GM23248 (cell line): Measurements from ENCODE around the gene HS3ST1. TPM values are rescaled to one million over a fixed set of nuclear protein-coding genes. Genes with fewer than 3 reads are reported as not detected.

Experiments used
- DNase-seq: peaks from one replicate; pipeline ENCODE4 v3.0.0-alpha.2; 2015
- H2AFZ ChIP-seq: fragments of 200-600 bp; sonication (generic); 2 replicates; pipeline ENCODE4 v1.6.1; 2016; ENCODE audit warnings: antibody characterized with exemption
- H3F3A ChIP-seq: fragments of 200-600 bp; sonication (generic); 2 replicates; pipeline ENCODE4 v1.6.1; 2016; ENCODE audit warnings: mild to moderate bottlenecking, antibody characterized with exemption, mixed run types; ENCODE audit not compliant: insufficient read depth
- H3K27ac ChIP-seq: fragments of 200-600 bp; sonication (generic); 2 replicates; pipeline ENCODE4 v1.5.1; 2016; ENCODE audit warnings: mild to moderate bottlenecking
- H3K27me3 ChIP-seq: fragments of 200-600 bp; sonication (generic); replicated peaks from 2 replicates; pipeline ENCODE4 v1.6.1; 2016; ENCODE audit warnings: mild to moderate bottlenecking; ENCODE audit not compliant: insufficient read depth
- H3K36me3 ChIP-seq: fragments of 200-600 bp; sonication (generic); 2 replicates; pipeline ENCODE4 v1.6.1; 2016; ENCODE audit warnings: low read depth, mild to moderate bottlenecking
- H3K4me1 ChIP-seq: fragments of 200-600 bp; sonication (generic); 2 replicates; pipeline ENCODE4 v1.6.1; 2016; ENCODE audit warnings: mild to moderate bottlenecking; ENCODE audit not compliant: insufficient read depth
- H3K4me2 ChIP-seq: fragments of 200-600 bp; sonication (generic); one replicate; pipeline ENCODE4 v1.6.1; 2016; ENCODE audit warnings: mild to moderate bottlenecking; ENCODE audit not compliant: unreplicated experiment
- H3K4me3 ChIP-seq: fragments of 200-600 bp; sonication (generic); 2 replicates; pipeline ENCODE4 v1.5.1; 2016; ENCODE audit warnings: mild to moderate bottlenecking
- H3K79me2 ChIP-seq: fragments of 200-600 bp; sonication (generic); 2 replicates; pipeline ENCODE4 v1.6.1; 2016; ENCODE audit warnings: mild to moderate bottlenecking; ENCODE audit not compliant: insufficient read depth
- H3K9ac ChIP-seq: fragments of 200-600 bp; sonication (generic); 2 replicates; pipeline ENCODE4 v1.6.1; 2016; ENCODE audit warnings: mild to moderate bottlenecking
- H3K9me2 ChIP-seq: fragments of 200-600 bp; sonication (generic); 2 replicates; pipeline ENCODE4 v1.6.1; 2016; ENCODE audit warnings: mixed run types, mild to moderate bottlenecking, moderate library complexity; ENCODE audit not compliant: insufficient read depth
- H3K9me3 ChIP-seq: fragments of 200-600 bp; sonication (generic); one replicate; pipeline ENCODE4 v1.6.1; 2017; ENCODE audit warnings: low read depth
- H4K20me1 ChIP-seq: fragments of 200-600 bp; sonication (generic); 2 replicates; pipeline ENCODE4 v1.6.0; 2016; ENCODE audit not compliant: insufficient read depth
- EZH2 ChIP-seq: fragments of 200-600 bp; sonication (generic); IDR thresholded peaks from 2 replicates; pipeline ENCODE4 v1.6.1; 2018; ENCODE audit warnings: antibody characterized with exemption, mild to moderate bottlenecking; ENCODE audit not compliant: insufficient read depth, poor library complexity, severe bottlenecking
- EZH2phosphoT487 ChIP-seq: fragments of 200-600 bp; sonication (generic); IDR thresholded peaks from 2 replicates; pipeline ENCODE4 v1.6.1; 2018; ENCODE audit warnings: antibody characterized with exemption, moderate library complexity, mild to moderate bottlenecking, low read depth; ENCODE audit not compliant: insufficient read depth
- WGBS, 2 experiments: methylation state at CpG; one replicate each; pipeline ENCODE4 v1.1.6; 2015 to 2017; ENCODE audit warnings: low lambda C conversion rate in 2 of 2, low coverage in 1 of 2; ENCODE audit errors: missing lambda C conversion rate in 2 of 2; 5-methylcytosine and 5-hydroxymethylcytosine counted together
- in situ Hi-C: fragments of 300-500 bp; cut with MboI; formaldehyde crosslinking; loops from 2 replicates; pipeline ENCODE4 v1.15.0; 2020
- polyA plus RNA-seq: library from polyadenylated mRNA; unstranded; fragments of >200 nt; fragmentation: Nextera tagmentation; extraction: Ambion mirVana; gene quantifications from 2 replicates; pipeline ENCODE4 v1.2.1, GENCODE V29; 2016
- total RNA-seq: library from RNA; depleted of rRNA; stranded (reverse); fragments of >200 nt; shearing (Covaris generic); gene quantifications from 2 replicates; pipeline ENCODE4 v1.2.3, GENCODE V29; 2014

HS3ST1 gene
- total and polyA plus RNA-seq, 2 experiments from 2014 or later: not detected

- in situ Hi-C loops: no loop called here
- WGBS, 2 experiments: 16 to 35% methylated on average over 4 of the region's 4 CpGs
- no peaks in the 10 kb centered on the region for H3K9me2 ChIP-seq
- no peak for DNase-seq
- H3K9ac ChIP-seq: no peak overlapping the region
- H4K20me1 ChIP-seq: no peaks in the 10 kb centered on the region
- H3K36me3 ChIP-seq: no peaks in the 10 kb centered on the region
- H3K27ac ChIP-seq: no peak overlapping the region
- no peaks in the 10 kb centered on the region for H3K9me3 ChIP-seq
- no peaks in the 10 kb centered on the region for H3F3A ChIP-seq
- no peak overlapping the region for H3K4me2 ChIP-seq
- H3K79me2 ChIP-seq: no peaks in the 10 kb centered on the region
- H2AFZ ChIP-seq: no peak overlapping the region
- H3K4me3 ChIP-seq: no peak overlapping the region
- TF ChIP-seq EZH2phosphoT487: no peak
- TF ChIP-seq EZH2: no peak
- no peaks in the 10 kb centered on the region for H3K4me1 ChIP-seq
- H3K27me3 ChIP-seq: no peaks in the 10 kb centered on the region
These were observed 52.1 kb downstream of the HS3ST1 start for GRCh38 chr4:11376571-11376970.

GRCh38 chr4:11376146-11376545 lies 52.5 kb downstream of the HS3ST1 start:
- Histone ChIP-seq H3K36me3 (no peaks in the 10 kb centered on the region), H3K79me2 (no peaks in the 10 kb centered on the region), H4K20me1 (no peaks in the 10 kb centered on the region), H2AFZ (no peak overlapping the region), H3K9me3 (no peaks in the 10 kb centered on the region), H3K27me3 (no peaks in the 10 kb centered on the region), H3K9ac (no peak overlapping the region), H3F3A (no peaks in the 10 kb centered on the region), H3K4me2 (no peak overlapping the region), H3K27ac (no peak overlapping the region), H3K4me3 (no peak overlapping the region), H3K9me2 (no peaks in the 10 kb centered on the region), H3K4me1 (no peaks in the 10 kb centered on the region)
- 35 to 43% methylated on average over 7 of the region's 7 CpGs for WGBS, 2 experiments
- in situ Hi-C loops: no loop called here
- no peak for TF ChIP-seq EZH2
- no peak for DNase-seq

DNA sequence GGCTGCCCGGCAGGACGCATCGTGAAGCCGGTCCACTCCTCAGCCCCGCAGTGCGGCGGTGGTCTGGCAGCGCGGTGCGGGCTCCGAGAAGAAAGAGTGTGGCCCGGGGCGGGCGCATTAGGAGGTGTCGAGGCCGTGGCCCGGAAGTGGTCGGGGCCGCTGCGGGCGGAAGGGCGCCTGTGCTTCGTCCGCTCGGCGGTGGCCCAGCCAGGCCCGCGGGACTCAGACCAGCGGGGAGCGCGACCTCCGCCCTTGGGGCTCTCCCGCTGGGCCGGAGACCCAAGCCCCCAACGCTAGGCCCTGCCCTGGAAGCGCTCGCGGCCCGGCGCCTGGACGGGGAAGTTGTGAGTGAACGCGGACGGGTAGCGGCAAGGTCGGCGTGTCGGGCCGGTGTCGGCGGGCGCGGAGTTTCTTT lies 60.0 kb downstream of the HS3ST1 start:
- TF ChIP-seq EZH2phosphoT487 (no peak), EZH2 (no peak)
- H3K4me2 ChIP-seq: no peak overlapping the region
- WGBS, 2 experiments: 14 to 17% methylated on average over 32 to 42 of the region's 53 CpGs
- H2AFZ ChIP-seq: no peak overlapping the region
- no peaks in the 10 kb centered on the region for H3K4me1 ChIP-seq
- no peak for DNase-seq
- no peaks in the 10 kb centered on the region for H3K36me3 ChIP-seq
- H3K9me2 ChIP-seq: no peaks in the 10 kb centered on the region
- H3K9ac ChIP-seq: no peak overlapping the region
- no peak overlapping the region for H3K4me3 ChIP-seq
- H3K9me3 ChIP-seq: no peaks in the 10 kb centered on the region
- no peaks in the 10 kb centered on the region for H3K79me2 ChIP-seq
- no peaks in the 10 kb centered on the region for H4K20me1 ChIP-seq
- in situ Hi-C loops: no loop called here
- no peaks in the 10 kb centered on the region for H3K27me3 ChIP-seq
- no peak overlapping the region for H3K27ac ChIP-seq
- no peaks in the 10 kb centered on the region for H3F3A ChIP-seq

DNA sequence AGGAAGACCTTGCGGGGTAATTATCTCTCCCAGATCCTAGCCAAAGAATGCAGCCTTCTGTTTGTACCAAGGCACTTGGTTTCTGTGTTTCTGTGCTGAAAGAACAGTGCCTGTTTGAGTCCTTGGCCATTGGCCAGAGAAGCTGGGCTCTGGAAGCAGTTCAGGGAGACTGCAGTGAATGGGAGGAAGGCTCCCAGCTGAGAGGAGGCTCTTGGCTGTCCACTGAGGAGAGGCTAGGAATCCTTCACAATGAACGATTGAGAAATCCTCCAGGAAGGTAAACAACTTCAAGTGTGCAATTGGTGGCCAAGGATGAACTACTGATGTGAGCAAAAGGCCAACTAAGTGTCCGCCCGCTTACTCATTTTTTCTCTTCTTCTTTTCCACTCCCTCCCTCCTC lies 61.3 kb downstream of the HS3ST1 start:
- in situ Hi-C loops: no loop called here
- no peak overlapping the region for H3K4me2 ChIP-seq

GRCh38 chr4:11366859-11367258 lies 61.8 kb downstream of the HS3ST1 start:
- H3K4me3 ChIP-seq: no peak overlapping the region
- H2AFZ ChIP-seq: no peak overlapping the region
- H3K79me2 ChIP-seq: no peaks in the 10 kb centered on the region
- no peaks in the 10 kb centered on the region for H4K20me1 ChIP-seq
- in situ Hi-C loops: no loop called here
- DNase-seq: no peak
- H3K36me3 ChIP-seq: no peaks in the 10 kb centered on the region
- H3K27me3 ChIP-seq: no peaks in the 10 kb centered on the region
- H3K9ac ChIP-seq: no peak overlapping the region
- H3F3A ChIP-seq: no peaks in the 10 kb centered on the region
- H3K4me1 ChIP-seq: no peaks in the 10 kb centered on the region
- H3K4me2 ChIP-seq: no peak overlapping the region
- no peaks in the 10 kb centered on the region for H3K9me3 ChIP-seq
- no peak overlapping the region for H3K27ac ChIP-seq
- no peaks in the 10 kb centered on the region for H3K9me2 ChIP-seq
- TF ChIP-seq EZH2: no peak
- TF ChIP-seq EZH2phosphoT487: no peak

More for the DNA sequence above, 61.3 kb downstream of the HS3ST1 start:
- Histone ChIP-seq H3K27me3 (no peaks in the 10 kb centered on the region), H3K4me1 (no peaks in the 10 kb centered on the region), H3K36me3 (no peaks in the 10 kb centered on the region), H4K20me1 (no peaks in the 10 kb centered on the region), H2AFZ (no peak overlapping the region), H3K4me3 (no peak overlapping the region), H3F3A (no peaks in the 10 kb centered on the region), H3K9me2 (no peaks in the 10 kb centered on the region), H3K79me2 (no peaks in the 10 kb centered on the region), H3K9me3 (no peaks in the 10 kb centered on the region), H3K9ac (no peak overlapping the region), H3K27ac (no peak overlapping the region)
- WGBS, 2 experiments: 37 to 39% methylated on average over 4 of the region's 4 CpGs
- no peak for TF ChIP-seq EZH2
- no peak for TF ChIP-seq EZH2phosphoT487
- no peak for DNase-seq
